Peyer's patch (tissue), 4 donors: ENCODE measurements around the gene FAM131B.

Experiments used
- POLR2A ChIP-seq, 2 donors: fragments of 450-650 bp; IDR thresholded peaks; one replicate each; pipeline ENCODE4 v1.5.1; 2017; ENCODE audit warnings: antibody characterized with exemption in 2 of 2, mild to moderate bottlenecking in 2 of 2, moderate library complexity in 2 of 2
- TF ChIP-seq, protein P1 (sequence below), 6 experiments: fragments of 450-650 bp in 4 of 6; fragments of 200-600 bp in 2 of 6; sonication (generic) in 1 of 6; IDR thresholded peaks; one replicate each; pipeline ENCODE4 v1.5.1; 2017 to 2019; ENCODE audit warnings: antibody characterized with exemption in 6 of 6, mild to moderate bottlenecking in 3 of 6, moderate library complexity in 1 of 6

DNA sequence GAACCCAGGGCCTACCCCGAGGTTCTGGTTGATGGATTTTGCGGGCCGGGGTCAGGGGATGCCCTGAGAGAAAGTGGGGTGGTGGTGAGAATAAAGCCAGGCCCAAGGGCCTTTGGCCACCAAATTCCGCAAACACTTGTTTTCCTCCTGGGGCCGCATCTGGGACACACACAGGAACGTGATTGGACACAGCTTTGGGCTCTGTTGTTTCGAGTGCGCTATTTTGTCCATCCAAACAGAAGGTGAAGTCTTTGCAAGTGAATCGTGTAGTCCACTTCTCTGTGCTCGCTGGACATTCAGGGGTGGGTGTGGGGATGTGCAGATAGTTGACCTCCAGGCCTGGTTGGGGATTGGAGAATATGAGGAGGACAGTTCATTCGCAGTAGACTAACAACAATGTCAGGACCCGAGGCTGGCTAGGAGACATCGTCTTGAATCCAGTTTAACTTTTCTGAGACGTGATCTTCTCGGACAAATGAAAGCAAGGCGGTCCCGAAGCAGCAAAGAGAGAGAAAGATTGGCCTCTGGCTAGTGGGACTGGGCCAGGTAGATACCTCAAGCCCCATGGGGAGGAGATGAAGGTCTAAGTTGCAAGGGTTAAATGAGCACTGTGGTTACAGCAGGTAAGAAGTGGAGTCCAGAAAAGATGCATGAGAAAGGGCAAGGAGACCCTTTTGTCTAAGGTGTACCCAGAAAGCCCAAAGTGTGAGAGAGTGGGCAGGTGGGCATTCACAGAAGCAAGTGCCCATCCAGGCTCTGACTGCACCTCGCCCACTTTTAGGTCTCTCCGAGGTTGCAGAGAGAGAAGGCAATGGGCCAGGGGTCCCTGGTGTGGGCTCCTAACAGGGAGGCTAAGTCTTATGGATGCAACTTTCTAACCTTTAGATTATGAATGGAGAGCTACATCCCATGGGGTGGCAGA lies 764 bp upstream of the FAM131B start:
- TF ChIP-seq, protein P1, sequence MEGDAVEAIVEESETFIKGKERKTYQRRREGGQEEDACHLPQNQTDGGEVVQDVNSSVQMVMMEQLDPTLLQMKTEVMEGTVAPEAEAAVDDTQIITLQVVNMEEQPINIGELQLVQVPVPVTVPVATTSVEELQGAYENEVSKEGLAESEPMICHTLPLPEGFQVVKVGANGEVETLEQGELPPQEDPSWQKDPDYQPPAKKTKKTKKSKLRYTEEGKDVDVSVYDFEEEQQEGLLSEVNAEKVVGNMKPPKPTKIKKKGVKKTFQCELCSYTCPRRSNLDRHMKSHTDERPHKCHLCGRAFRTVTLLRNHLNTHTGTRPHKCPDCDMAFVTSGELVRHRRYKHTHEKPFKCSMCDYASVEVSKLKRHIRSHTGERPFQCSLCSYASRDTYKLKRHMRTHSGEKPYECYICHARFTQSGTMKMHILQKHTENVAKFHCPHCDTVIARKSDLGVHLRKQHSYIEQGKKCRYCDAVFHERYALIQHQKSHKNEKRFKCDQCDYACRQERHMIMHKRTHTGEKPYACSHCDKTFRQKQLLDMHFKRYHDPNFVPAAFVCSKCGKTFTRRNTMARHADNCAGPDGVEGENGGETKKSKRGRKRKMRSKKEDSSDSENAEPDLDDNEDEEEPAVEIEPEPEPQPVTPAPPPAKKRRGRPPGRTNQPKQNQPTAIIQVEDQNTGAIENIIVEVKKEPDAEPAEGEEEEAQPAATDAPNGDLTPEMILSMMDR (IDR thresholded peaks at IDR 0.05): no peak
- TF ChIP-seq POLR2A (IDR thresholded peaks at IDR 0.05): no peak
